ENCODE measurements around the gene TEX11.

TEX11 gene

GRCh38 chrX:70480660-70481018 is 427.9 kb downstream of the TEX11 start:
- Histone ChIP-seq H3K9me2 (replicated peaks; ENCODE audit: low read depth, low read length) (no peaks in the 10 kb centered on the region), H3K4me2 (ENCODE audit: low read depth, low read length, poor library complexity, severe bottlenecking) (no peak overlapping the region), H2AFZ (ENCODE audit: low read length) (no peak overlapping the region), H3K4me1 (ENCODE audit: insufficient read depth, low read length, poor library complexity, severe bottlenecking) (peaks cover 24% of the 10 kb centered on the region), H3F3A (ENCODE audit: low read depth) (no peaks in the 10 kb centered on the region), H4K20me1 (ENCODE audit: insufficient read depth, low read length, poor library complexity, severe bottlenecking) (no peaks in the 10 kb centered on the region), H3K9me3 (ENCODE audit: insufficient read depth, low read depth, low read length) (no peaks in the 10 kb centered on the region), H3K4me3 (ENCODE audit: low read length, poor library complexity, severe bottlenecking) (no peak overlapping the region), H3K79me2 (ENCODE audit: insufficient read depth, low read length) (peaks cover 14% of the 10 kb centered on the region; the same call in 1 of the 2 replicates), H3K36me3 (ENCODE audit: insufficient read depth, low read length) (peaks cover 22% of the 10 kb centered on the region; the same call in 1 of the 2 replicates), H3K27me3 (ENCODE audit: insufficient read depth, low read length, poor library complexity, severe bottlenecking) (no peaks in the 10 kb centered on the region), H3K9ac (ENCODE audit: low read depth, low read length, poor library complexity, severe bottlenecking) (no peak overlapping the region)
- TF ChIP-seq EZH2phosphoT487 (IDR thresholded peaks at IDR 0.05; ENCODE audit: borderline replicate concordance) (no peak), CTCF (conservative IDR thresholded peaks at IDR 0.05; ENCODE audit: low read length) (no peak)

- no peaks in the 10 kb centered on the region for H3K9me2 ChIP-seq (replicated peaks; ENCODE audit: low read depth, low read length)
- no peaks in the 10 kb centered on the region for H3K9me3 ChIP-seq (ENCODE audit: insufficient read depth, low read depth, low read length)
- H3K4me2 ChIP-seq (ENCODE audit: low read depth, low read length, poor library complexity, severe bottlenecking): no peak overlapping the region
- H4K20me1 ChIP-seq (ENCODE audit: insufficient read depth, low read length, poor library complexity, severe bottlenecking): no peaks in the 10 kb centered on the region
- H2AFZ ChIP-seq (ENCODE audit: low read length): no peak overlapping the region
- H3K4me1 ChIP-seq (ENCODE audit: insufficient read depth, low read length, poor library complexity, severe bottlenecking): peaks cover 24% of the 10 kb centered on the region
- no peaks in the 10 kb centered on the region for H3K27me3 ChIP-seq (ENCODE audit: insufficient read depth, low read length, poor library complexity, severe bottlenecking)
- no peak overlapping the region for H3K9ac ChIP-seq (ENCODE audit: low read depth, low read length, poor library complexity, severe bottlenecking)
- no peak for TF ChIP-seq CTCF (conservative IDR thresholded peaks at IDR 0.05; ENCODE audit: low read length)
- no peak for TF ChIP-seq EZH2phosphoT487 (IDR thresholded peaks at IDR 0.05; ENCODE audit: borderline replicate concordance)
- H3F3A ChIP-seq (ENCODE audit: low read depth): no peaks in the 10 kb centered on the region
- H3K79me2 ChIP-seq (ENCODE audit: insufficient read depth, low read length): peaks cover 18% of the 10 kb centered on the region; the same call in 1 of the 2 replicates
- H3K36me3 ChIP-seq (ENCODE audit: insufficient read depth, low read length): peaks cover 21% of the 10 kb centered on the region; the same call in 1 of the 2 replicates
- H3K4me3 ChIP-seq (ENCODE audit: low read length, poor library complexity, severe bottlenecking): no peak overlapping the region
These were observed 428.4 kb downstream of the TEX11 start for GRCh38 chrX:70479922-70480659.

- Histone ChIP-seq H3K9me2 (replicated peaks; ENCODE audit: low read depth, low read length) (no peaks in the 10 kb centered on the region), H3F3A (ENCODE audit: low read depth) (no peaks in the 10 kb centered on the region), H2AFZ (ENCODE audit: low read length) (no peak overlapping the region), H3K4me1 (ENCODE audit: insufficient read depth, low read length, poor library complexity, severe bottlenecking) (peaks cover 24% of the 10 kb centered on the region), H3K4me2 (ENCODE audit: low read depth, low read length, poor library complexity, severe bottlenecking) (no peak overlapping the region), H3K79me2 (ENCODE audit: insufficient read depth, low read length) (peaks cover 18% of the 10 kb centered on the region; the same call in 1 of the 2 replicates), H3K9me3 (ENCODE audit: insufficient read depth, low read depth, low read length) (no peaks in the 10 kb centered on the region), H3K4me3 (ENCODE audit: low read length, poor library complexity, severe bottlenecking) (no peak overlapping the region), H3K9ac (ENCODE audit: low read depth, low read length, poor library complexity, severe bottlenecking) (no peak overlapping the region), H4K20me1 (ENCODE audit: insufficient read depth, low read length, poor library complexity, severe bottlenecking) (no peaks in the 10 kb centered on the region), H3K27me3 (ENCODE audit: insufficient read depth, low read length, poor library complexity, severe bottlenecking) (no peaks in the 10 kb centered on the region), H3K36me3 (ENCODE audit: insufficient read depth, low read length) (peaks cover 15% of the 10 kb centered on the region; the same call in 1 of the 2 replicates)
- TF ChIP-seq CTCF (conservative IDR thresholded peaks at IDR 0.05; ENCODE audit: low read length) (no peak), EZH2phosphoT487 (IDR thresholded peaks at IDR 0.05; ENCODE audit: borderline replicate concordance) (no peak)
These were observed 429.1 kb downstream of the TEX11 start for GRCh38 chrX:70479247-70479921.
